ENCODE data around the gene SCD5.

- TF ChIP-seq POLR2A (IDR thresholded peaks at IDR 0.05) (no peak), CTCF (IDR thresholded peaks at IDR 0.05) (no peak)
These were observed 103.7 kb downstream of the SCD5 start for GRCh38 chr4:82694892-82695291.
